ENCODE data around the gene LYPLAL1.

DNA sequence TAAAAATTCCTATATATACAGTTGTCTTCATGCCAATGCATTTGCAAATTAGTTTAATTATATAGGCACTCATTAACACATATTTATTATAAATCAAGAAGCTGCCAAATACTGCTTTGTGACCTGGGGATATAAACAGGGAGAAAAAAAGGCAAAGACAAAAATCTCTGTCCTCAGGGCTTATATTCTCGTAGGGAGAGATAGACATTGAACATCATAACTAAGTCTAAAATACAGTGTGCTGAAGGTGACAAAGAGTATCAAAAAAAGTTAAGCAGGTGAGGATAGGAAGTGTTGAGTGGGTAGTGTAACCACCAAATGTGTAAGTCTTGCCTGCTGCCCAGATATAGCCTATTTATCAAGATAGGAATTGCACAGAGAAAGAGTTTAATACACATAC lies 40.7 kb upstream of the LYPLAL1 start:
- no peak for TF ChIP-seq CTCF (IDR thresholded peaks at IDR 0.05; ENCODE audit: low read depth, low read length)
- TF ChIP-seq EZH2phosphoT487 (IDR thresholded peaks at IDR 0.05; ENCODE audit: low read depth) = no peak

All from OCI-LY3 (cell line).